ENCODE measurements around the gene DCXR.
A peak's percentile ranks its signal among the peaks of the same experiment; 100 is the strongest.

Gene DCXR

DNA sequence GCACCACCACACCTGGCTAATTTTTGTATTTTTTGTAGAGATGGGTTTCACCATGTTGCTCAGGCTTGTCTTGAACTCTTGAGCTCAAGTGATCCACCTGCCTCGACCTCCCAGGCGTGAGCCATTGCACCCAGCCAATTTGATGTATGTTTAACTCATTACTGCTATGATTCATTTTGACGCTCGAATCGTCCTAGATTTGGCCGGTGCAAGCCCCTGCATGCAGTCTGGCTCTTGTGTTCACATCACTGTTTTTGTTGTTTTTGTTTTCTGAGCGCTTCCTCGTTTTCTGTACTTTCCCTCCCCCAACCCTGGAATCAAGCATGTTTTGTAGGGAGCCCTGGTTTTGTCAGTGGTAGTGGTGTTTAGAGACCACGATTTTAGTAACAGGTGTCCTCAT lies 35.9 kb upstream of the DCXR start:
- no peak for DNase-seq (ENCODE audit: low read depth in 2 of 2)

- DNase-seq (ENCODE audit: low read depth in 2 of 2): no peak
Observed at GRCh38 chr17:82072827-82073226, 35.3 kb upstream of the DCXR start.

DNA sequence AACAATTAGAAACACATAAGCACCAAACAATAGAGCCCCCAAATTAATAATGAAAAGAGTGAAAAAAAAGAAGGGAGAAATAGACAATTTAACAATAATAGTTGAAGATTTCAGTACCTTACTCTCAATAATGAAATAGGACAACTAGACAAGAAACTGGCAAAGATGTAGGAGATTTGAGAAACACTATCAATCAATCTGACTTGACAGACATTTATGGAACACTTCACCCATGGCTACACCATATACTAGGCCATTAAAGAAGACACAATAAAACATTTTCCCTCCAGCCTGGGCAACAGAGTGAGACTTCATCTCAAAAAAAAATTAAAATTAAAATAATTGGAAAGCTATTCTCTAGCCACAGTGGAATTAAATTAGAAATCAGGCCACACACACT lies 33.1 kb upstream of the DCXR start:
- no peak for DNase-seq (ENCODE audit: low read depth in 2 of 2)

DNA sequence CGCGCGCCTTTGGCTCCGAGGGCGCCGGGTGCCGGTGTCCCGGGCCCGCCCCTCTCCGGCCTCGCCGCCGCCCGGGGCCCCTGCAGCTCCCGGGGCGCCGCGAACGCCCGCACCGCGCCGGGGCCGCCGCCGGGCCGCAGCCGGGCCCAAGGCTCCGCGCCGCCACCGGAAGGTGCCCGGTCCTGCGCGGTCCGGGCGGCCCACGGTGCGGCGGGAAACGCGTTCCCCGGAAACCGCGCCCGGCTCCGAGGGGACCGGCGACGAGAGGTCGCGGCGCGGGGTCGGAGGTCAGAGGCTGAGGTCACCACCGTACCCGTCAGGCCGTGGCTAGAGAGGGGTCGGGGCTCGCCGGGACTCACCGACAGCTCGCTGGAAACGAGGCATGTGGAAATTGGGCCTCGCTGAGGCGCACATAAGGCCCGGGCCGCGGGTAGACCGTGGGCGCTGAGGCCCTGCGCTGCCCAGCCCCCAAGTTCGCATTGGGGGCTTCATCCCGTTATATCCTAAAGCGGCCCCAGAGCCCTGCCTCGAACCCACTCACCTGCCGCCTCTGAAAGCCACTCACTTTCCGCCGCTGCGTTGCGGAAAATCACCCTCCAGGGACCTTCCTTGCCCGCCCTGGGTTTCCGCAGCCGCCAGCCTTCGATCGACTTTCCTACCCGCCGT lies 28.3 kb upstream of the DCXR start, which contains the start of gene DUS1L:
Gene DUS1L (minus strand): TSS at position 167 of the 666 bp plus-strand sequence. CDS start 745 bp downstream, outside the sequence.
- peak; percentile 41 to 61 for DNase-seq (ENCODE audit: low read depth in 2 of 2)

DNA sequence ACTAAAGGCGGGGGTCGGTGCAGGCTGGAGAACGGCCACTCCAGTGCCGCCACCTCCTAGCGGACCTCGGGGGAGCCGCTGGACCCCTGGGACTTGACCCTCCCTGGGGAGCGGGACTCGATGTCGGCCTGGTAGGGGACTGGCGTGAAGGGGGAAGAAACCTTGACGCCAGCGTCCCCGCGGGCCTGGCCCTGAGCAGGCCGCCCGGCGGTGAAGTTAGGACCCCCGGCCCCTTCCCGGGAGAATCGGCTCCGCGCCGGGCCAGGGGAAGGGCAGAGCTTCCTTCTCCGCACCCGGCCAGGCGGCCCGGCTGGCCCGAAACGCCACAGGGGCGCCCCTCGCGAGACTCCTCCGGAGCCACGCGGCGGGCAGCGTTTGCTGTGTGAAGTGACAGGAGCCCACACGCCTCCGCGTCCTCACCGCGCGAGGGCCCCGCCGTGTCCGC lies 27.7 kb upstream of the DCXR start:
- DNase-seq (ENCODE audit: low read depth in 2 of 2): no peak

- no peak for DNase-seq (ENCODE audit: low read depth in 2 of 2)
Observed at GRCh38 chr17:82064433-82065192, 27.1 kb upstream of the DCXR start.

- no peak for DNase-seq (ENCODE audit: low read depth in 2 of 2)
Observed at GRCh38 chr17:82063424-82064415, 26.2 kb upstream of the DCXR start.

- DNase-seq (ENCODE audit: low read depth in 2 of 2): no peak
Observed at GRCh38 chr17:82062984-82063368, 25.5 kb upstream of the DCXR start.

DNA sequence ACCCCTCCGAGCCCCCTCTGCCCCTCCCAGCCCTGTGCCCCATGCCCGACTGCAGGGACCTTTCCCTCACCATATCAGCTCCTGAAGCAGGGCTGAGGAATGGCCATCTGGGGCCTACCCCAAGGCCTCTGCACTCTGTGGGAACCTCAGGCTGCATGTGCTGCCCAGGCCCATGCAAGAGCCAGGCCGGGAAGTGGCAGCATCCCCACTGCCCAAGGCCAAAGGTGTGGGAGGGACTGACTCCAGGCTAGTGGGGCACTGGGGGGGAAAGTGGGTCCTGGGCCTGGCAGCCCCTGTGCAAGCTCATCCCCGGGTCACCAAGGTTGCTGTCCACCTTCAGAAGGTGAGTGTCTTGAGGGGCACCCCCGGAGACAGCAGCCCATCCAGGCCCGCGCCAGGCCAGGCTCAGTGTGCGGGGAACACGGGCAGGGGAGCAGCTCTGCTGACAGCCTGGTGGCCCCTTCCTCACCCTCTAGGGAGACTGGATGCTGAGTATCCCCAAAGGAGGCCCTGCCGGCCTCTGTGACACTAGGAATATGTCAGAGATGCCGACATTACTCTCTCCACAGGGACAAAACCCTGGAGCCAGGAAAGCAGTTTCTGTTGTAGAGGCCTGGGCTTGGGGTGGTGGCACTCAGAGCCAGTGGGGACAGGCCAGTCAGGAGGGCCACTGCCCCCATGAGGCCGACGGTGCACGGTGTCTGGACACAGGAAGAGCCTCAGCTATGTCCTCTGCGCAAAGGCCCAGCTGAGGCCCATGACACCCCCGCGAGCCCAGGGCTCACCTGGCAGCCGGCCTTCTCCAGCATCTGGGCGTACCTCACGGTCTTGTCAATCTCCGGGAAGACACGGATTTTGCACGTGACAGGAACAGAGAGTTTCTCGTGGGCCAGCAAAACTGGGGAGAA lies 24.8 kb upstream of the DCXR start:
- DNase-seq (ENCODE audit: low read depth in 2 of 2): no peak

GRCh38 chr17:82061047-82061925 lies 23.8 kb upstream of the DCXR start:
- DNase-seq (ENCODE audit: low read depth in 2 of 2): no peak

- DNase-seq (ENCODE audit: low read depth in 2 of 2): no peak
Observed at GRCh38 chr17:82060614-82061013, 23.1 kb upstream of the DCXR start.

- no peak for DNase-seq (ENCODE audit: low read depth in 2 of 2)
Observed at GRCh38 chr17:82060001-82060380, 22.5 kb upstream of the DCXR start.

DNA sequence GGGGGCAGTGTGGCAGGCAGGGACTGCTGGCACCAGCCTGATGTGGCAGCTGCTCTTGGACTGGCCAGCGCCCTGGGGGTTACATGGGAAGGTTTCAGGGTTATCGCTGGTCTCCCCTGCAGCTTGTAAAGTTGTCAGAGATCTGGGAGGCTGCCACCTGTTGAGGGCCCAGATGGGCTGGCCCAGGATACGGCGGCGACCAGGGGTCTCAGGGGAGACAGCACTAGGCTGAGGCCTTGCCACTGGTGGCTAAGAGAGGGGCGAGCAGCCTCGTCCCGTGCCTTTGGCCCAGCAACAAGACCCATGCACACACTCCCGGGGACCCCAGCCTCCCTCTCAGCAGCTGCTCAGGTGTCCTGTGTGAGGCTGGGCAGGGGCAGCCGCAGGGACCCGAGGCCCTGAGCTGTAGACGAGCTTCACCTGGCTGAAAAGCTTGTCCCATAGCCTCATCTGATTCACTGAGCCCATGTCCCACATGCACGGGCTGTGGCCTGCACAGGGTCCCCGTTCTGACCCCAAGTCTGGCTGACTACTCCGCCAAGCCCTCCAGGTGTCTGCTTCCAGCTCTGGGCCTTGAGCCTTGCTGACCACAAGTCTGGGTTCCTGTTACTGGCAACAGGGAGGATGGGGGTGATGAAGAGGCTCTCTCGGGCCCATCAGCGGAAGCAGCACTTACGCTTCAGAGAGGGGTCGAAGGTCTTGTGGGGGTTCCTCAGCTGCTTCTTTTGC lies 21.9 kb upstream of the DCXR start:
- no peak for DNase-seq (ENCODE audit: low read depth in 2 of 2)

DNA sequence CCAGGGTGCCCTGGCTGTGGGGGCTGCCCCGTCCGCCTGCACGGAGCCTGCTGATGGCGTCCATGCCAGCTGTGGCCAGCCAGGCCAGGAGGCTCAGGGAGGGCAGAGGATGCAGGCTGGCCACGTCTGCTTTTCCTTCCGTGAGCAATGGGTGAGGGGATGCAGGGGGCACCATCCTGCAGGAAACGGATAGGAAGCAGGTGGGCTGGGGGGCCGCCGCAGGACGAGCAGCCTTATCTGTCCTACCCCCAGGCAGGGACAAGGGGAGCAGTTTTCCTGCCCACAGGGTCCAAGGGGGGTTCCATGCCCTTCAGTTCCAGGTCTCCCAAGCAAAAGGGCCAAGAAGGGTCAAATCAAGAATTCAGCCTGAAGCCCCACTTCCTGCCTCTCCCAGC lies 21.4 kb upstream of the DCXR start:
- no peak for DNase-seq (ENCODE audit: low read depth in 2 of 2)

DNA sequence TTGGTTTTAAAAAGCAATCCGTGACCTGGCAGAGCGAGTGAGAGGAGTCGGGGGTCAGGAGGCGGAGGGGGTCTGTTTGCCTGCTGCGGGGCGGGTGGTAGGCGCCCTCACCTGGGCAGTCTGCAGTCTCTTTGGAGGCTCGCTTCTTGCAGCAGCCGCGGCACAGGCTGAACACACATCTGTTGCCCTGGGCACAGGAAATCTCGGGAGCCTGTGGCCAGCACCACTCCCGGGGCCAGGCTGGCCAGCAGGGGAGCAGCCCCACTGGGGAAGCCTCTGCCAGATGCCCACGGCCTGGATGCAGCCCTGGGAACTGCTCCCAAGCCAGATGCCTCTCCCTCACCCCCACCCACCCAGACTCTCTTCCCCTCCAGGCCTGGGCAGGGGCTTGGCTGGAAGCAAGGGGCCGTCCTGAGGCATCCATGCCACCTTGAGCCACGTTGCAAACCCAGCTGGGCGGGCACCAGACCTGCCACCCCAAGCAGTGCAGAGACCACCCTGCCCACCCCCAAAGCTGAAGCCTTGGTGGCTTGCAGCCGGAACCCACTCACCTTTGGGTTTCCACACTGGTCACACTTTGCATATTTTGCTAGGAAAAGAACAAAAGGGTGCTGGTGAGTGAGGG lies 20.8 kb upstream of the DCXR start:
- no peak for DNase-seq (ENCODE audit: low read depth in 2 of 2)

DNA sequence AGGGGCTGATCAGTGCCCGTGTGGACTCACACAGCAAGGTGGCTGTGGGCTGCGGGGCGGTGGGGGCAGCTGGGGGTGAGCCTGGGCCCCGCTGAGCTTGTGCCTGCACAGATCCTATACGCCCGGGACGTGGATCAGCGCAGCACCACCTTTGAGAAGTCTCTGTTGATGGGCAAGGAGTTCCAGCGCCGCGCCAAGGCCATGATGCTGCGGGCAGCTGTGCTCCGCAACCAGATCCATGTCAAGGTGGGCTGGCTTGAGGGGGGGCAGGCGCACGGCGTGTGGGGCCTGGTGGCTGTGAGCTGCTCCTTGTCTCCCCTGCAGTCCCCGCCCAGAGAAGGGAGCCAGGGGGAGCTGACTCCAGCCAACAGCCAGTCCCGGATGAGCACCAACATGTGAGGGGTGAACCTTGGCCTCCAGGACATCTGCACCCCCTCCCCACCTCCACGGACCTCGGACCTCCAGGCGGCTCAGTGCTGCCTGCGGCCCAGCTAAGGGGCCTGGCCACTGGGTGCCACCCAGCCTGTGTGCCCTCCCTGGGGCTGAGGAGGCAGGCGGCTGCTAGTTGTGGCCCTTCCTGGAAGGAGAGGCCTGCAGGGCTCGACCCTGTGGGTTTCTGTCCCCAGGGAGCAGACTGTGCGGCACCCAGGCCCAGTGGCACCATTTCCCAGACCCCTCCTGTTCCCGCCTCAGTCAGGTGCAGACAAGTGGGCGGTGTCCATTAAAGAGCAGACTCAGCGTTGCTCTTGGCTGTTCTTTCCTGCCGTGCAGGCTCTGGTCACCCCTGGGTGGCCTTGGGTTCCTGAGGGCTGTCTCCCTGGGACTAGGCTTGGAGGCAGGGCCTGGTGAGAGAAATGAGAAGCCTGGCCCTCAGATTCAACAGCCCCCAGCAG lies 19.5 kb upstream of the DCXR start:
- DNase-seq (ENCODE audit: low read depth in 2 of 2): no peak

DNA sequence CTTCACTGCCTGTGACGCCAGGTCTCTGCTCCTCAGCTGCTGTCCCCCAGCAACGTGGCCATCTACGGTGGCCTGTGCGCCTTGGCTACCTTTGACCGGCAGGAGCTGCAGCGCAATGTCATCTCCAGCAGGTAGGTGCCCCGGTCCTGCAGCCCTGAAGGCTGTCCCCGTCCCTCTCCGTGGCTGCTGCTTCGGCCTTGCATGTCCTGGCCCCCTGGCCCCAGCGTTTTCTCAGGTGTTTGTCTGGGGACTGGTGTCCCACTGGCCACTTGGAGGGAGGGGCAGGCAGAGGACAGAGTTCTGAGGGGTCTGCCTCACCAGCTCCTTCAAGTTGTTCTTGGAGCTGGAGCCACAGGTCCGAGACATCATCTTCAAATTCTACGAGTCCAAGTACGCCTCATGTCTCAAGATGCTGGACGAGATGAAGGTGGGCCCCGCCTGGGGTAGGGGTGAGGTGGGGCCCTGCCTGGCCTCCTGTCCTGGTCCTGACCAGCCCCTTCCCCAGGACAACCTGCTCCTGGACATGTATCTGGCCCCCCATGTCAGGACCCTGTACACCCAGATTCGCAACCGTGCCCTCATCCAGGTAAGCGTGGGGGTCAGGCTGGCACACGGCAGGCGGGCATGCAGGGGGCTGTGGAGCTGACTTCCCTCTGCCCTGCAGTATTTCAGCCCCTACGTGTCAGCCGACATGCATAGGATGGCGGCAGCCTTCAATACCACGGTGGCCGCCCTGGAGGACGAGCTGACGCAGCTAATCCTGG lies 18.6 kb upstream of the DCXR start:
- DNase-seq (ENCODE audit: low read depth in 2 of 2): no peak
